Measurements from ENCODE around the gene HSD17B14. TPM values are rescaled to one million over a fixed set of nuclear protein-coding genes. Genes with fewer than 3 reads are reported as not detected.

Gene HSD17B14
- total RNA-seq, 1 donor from 2014 or later = 65.6 TPM

DNA sequence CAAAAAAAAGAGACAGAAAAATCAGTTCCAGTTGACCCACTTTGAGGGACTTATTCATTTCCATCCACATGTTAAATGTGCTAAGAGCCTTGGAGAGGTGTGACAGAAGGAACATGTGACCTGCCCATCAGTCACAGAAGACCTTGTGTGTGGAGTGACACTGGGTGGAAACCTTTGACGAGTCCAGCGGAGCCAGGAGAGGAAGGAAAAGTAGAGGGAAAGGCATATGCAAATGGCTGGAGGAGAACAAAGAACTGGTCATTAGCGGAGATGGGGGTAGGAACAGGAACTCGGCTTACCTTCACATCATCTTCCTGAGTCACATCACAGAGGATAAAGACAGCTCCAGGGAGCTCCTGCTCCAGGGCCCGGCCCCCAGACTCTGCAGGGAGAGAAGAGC lies 2.3 kb downstream of the HSD17B14 start:
- Mint-ChIP-seq H3K27me3 (ENCODE audit: unreplicated experiment) (peaks cover 6% of the 10 kb centered on the region), H3K27ac (ENCODE audit: unreplicated experiment) (peak overlapping the region; percentile 95), H3K4me1 (ENCODE audit: unreplicated experiment) (peaks cover 27% of the 10 kb centered on the region), H3K4me3 (ENCODE audit: unreplicated experiment) (peak overlapping the region; percentile 82), H3K36me3 (ENCODE audit: low read depth, unreplicated experiment) (peaks cover 20% of the 10 kb centered on the region), H3K9me3 (ENCODE audit: unreplicated experiment) (no peaks in the 10 kb centered on the region)
- TF ChIP-seq, protein P1, sequence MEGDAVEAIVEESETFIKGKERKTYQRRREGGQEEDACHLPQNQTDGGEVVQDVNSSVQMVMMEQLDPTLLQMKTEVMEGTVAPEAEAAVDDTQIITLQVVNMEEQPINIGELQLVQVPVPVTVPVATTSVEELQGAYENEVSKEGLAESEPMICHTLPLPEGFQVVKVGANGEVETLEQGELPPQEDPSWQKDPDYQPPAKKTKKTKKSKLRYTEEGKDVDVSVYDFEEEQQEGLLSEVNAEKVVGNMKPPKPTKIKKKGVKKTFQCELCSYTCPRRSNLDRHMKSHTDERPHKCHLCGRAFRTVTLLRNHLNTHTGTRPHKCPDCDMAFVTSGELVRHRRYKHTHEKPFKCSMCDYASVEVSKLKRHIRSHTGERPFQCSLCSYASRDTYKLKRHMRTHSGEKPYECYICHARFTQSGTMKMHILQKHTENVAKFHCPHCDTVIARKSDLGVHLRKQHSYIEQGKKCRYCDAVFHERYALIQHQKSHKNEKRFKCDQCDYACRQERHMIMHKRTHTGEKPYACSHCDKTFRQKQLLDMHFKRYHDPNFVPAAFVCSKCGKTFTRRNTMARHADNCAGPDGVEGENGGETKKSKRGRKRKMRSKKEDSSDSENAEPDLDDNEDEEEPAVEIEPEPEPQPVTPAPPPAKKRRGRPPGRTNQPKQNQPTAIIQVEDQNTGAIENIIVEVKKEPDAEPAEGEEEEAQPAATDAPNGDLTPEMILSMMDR (IDR thresholded peaks at IDR 0.05; ENCODE audit: unreplicated experiment) = no peak
- no peak for DNase-seq (ENCODE audit: low spot score)

DNA sequence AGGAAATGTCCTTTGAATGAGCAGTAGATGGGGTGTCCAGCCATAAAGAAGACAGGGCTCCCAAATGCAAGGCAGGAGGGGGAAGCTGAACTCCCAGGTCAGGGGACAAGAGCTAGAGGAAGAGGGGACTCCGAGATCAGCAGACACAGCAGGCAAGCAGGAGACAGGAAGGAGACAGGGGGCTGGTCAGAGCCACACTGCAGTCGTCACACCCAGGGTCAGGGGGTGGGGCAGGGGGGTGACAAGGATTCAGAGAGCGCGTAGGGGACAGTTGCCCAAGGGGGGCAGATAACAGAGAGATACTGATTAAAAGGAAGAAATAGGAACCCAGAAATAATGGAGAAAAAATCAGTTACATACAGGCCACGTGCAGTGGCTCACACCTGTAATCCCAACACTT lies 3.2 kb downstream of the HSD17B14 start:
- Mint-ChIP-seq H3K4me1 (ENCODE audit: unreplicated experiment) (peaks cover 27% of the 10 kb centered on the region), H3K36me3 (ENCODE audit: low read depth, unreplicated experiment) (peaks cover 22% of the 10 kb centered on the region), H3K27ac (ENCODE audit: unreplicated experiment) (peak overlapping the region; percentile 80), H3K27me3 (ENCODE audit: unreplicated experiment) (peaks cover 6% of the 10 kb centered on the region), H3K4me3 (ENCODE audit: unreplicated experiment) (peak overlapping the region; percentile 23), H3K9me3 (ENCODE audit: unreplicated experiment) (no peaks in the 10 kb centered on the region)
- TF ChIP-seq, protein P1 (IDR thresholded peaks at IDR 0.05; ENCODE audit: unreplicated experiment) = no peak
- no peak for DNase-seq (ENCODE audit: low spot score)

DNA sequence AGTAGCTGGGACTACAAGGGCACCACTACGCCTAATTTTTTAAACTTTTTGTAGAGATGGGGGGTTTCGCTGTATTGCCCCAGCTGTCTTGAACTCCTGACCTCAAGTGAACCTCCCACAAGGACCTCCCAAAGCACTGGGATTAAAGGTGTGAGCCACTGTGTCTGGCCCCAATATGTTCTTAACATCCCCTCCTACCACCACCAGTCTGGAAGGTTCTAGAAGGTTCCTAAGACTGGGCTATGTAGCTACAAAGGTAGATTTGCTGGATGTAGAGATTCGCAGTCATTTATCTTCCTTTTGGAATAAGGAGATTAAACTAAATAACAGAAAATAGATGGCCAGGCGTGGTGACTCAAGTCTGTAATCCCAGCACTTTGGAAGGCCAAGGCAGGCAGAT lies 5.3 kb downstream of the HSD17B14 start:
- Mint-ChIP-seq H3K27me3 (ENCODE audit: unreplicated experiment) (peaks cover 7% of the 10 kb centered on the region), H3K27ac (ENCODE audit: unreplicated experiment) (no peak overlapping the region), H3K36me3 (ENCODE audit: low read depth, unreplicated experiment) (peaks cover 28% of the 10 kb centered on the region), H3K9me3 (ENCODE audit: unreplicated experiment) (no peaks in the 10 kb centered on the region), H3K4me3 (ENCODE audit: unreplicated experiment) (no peak overlapping the region), H3K4me1 (ENCODE audit: unreplicated experiment) (peaks cover 21% of the 10 kb centered on the region)
- TF ChIP-seq, protein P1 (IDR thresholded peaks at IDR 0.05; ENCODE audit: unreplicated experiment) = no peak
- DNase-seq (ENCODE audit: low spot score) = no peak

DNA sequence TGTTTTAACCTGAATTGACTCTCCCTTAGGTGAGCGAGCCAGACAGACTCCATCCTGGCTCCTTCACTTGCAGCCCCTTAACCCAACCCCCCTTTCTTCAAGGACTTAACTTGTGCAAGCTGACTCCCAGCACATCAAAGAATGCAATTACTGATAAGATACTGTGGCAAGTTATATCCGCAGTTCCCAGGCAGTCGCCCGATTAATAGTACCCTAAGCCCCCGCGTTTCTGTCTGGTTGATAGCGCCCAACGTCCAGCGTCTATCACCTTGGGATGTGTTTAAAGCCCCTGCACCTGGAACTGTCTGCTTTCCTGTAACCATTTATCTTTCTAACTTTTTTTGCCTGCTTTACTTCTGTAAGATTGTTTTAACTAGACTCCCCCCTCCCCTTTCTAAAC lies 6.2 kb downstream of the HSD17B14 start:
- H3K27me3 Mint-ChIP-seq (ENCODE audit: unreplicated experiment) = peaks cover 7% of the 10 kb centered on the region
- peak overlapping the region; percentile 31 for H3K4me3 Mint-ChIP-seq (ENCODE audit: unreplicated experiment)
- DNase-seq (ENCODE audit: low spot score) = no peak
- peaks cover 28% of the 10 kb centered on the region for H3K36me3 Mint-ChIP-seq (ENCODE audit: low read depth, unreplicated experiment)
- H3K4me1 Mint-ChIP-seq (ENCODE audit: unreplicated experiment) = peaks cover 14% of the 10 kb centered on the region
- no peaks in the 10 kb centered on the region for H3K9me3 Mint-ChIP-seq (ENCODE audit: unreplicated experiment)
- TF ChIP-seq, protein P1 (IDR thresholded peaks at IDR 0.05; ENCODE audit: unreplicated experiment) = no peak
- no peak overlapping the region for H3K27ac Mint-ChIP-seq (ENCODE audit: unreplicated experiment)

DNA sequence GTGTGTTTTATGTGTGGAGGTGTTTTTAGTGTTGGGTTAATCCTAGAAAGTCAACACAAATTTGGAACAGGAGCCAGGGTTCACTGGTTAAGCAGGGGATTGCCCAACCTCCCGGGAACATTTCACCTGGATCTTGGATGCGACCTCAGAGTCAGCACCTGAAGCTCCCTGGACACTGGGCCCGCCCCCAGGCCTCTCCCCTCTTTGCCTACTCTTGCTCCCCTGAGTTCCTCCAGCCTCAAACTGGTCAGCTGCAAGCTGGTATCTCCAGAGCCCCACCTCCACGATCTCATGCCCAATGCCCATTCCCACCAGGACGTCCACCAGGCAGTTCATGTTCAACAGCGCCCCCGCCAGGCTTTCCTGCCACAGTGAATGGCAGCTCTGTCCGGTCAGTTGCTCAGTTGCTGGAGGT lies 9.7 kb downstream of the HSD17B14 start:
- no peak overlapping the region for H3K4me3 Mint-ChIP-seq (ENCODE audit: unreplicated experiment)
- H3K27me3 Mint-ChIP-seq (ENCODE audit: unreplicated experiment) = peaks cover 3% of the 10 kb centered on the region
- H3K36me3 Mint-ChIP-seq (ENCODE audit: low read depth, unreplicated experiment) = peaks cover 19% of the 10 kb centered on the region
- DNase-seq (ENCODE audit: low spot score) = peak; percentile 46
- no peaks in the 10 kb centered on the region for H3K4me1 Mint-ChIP-seq (ENCODE audit: unreplicated experiment)
- H3K9me3 Mint-ChIP-seq (ENCODE audit: unreplicated experiment) = no peaks in the 10 kb centered on the region
- no peak overlapping the region for H3K27ac Mint-ChIP-seq (ENCODE audit: unreplicated experiment)
- TF ChIP-seq, protein P1 (IDR thresholded peaks at IDR 0.05; ENCODE audit: unreplicated experiment) = peak; percentile 45

All from endothelial cell (in vitro differentiated cells).